GM12878 (cell line): ENCODE results near the gene RCC2. TPM values are rescaled to one million over a fixed set of nuclear protein-coding genes. Genes with fewer than 3 reads are reported as not detected.
A peak's percentile ranks its signal among the peaks of the same experiment; 100 is the strongest.
"Not testable (repeated sequence)": the region's sequence is repeated elsewhere in the genome, so short reads cannot be mapped to it uniquely, and the experiment has no call there.

Source experiments
- ATAC-seq: fragments of 200-7000 bp; cut with Tn5 transposase; 3 replicates; pipeline ENCODE4 v1.9.1; 2020; ENCODE audit warnings: mild to moderate bottlenecking, moderate library complexity
- BruUV-seq: library from RNA; stranded (reverse); fragments of 400-500 nt; replicated peaks from 2 replicates; lab custom pipeline; 2021; lab: Mats Ljungman, UMichigan
- CTCF ChIA-PET: fragments of 300-600 bp; sonication (Branson Sonifier 250); formaldehyde crosslinking; extraction: SDS; loops from one replicate; lab custom pipeline; 2021; ENCODE audit warnings: inconsistent platforms; lab: Yijun Ruan, JAX
- POLR2A ChIA-PET: fragments of 350-600 bp; formaldehyde crosslinking; extraction: SDS; loops from one replicate; lab custom pipeline; 2021; ENCODE audit warnings: inconsistent platforms; lab: Charles Lee
- RAD21 ChIA-PET: fragments of 300-600 bp; sonication (Branson Sonifier 250); formaldehyde crosslinking; loops from one replicate; lab custom pipeline; 2023; ENCODE audit warnings: antibody characterized with exemption; ENCODE audit not compliant: unreplicated experiment; lab: Charles Lee
- SMC1A ChIA-PET: fragments of 300-600 bp; sonication (Branson Sonifier 250); formaldehyde crosslinking; loops from one replicate; lab custom pipeline; 2023; ENCODE audit not compliant: unreplicated experiment, uncharacterized antibody; lab: Charles Lee
- DNase-seq: peaks from one replicate; pipeline ENCODE4 v3.0.0-alpha.2; 2011; ENCODE audit warnings: low read depth, low spot score
- FAIRE-seq: peaks from 3 replicates; lab custom pipeline; 2011; peaks lifted over from hg19 to GRCh38; lab: Jason Lieb, UNC
- H2AFZ ChIP-seq: 2 replicates; pipeline ENCODE4 v1.6.0; 2011; ENCODE audit warnings: low read depth, low read length, control low read depth; ENCODE audit not compliant: control insufficient read depth
- H3K27ac ChIP-seq: 2 replicates; pipeline ENCODE4 v1.5.1; 2011; ENCODE audit warnings: control low read depth; ENCODE audit not compliant: control insufficient read depth, insufficient read depth
- H3K27me3 ChIP-seq, 2 experiments: replicated peaks in 1 of 2; 2 replicates each; pipeline versions ENCODE4 v1.6.0 to v1.6.1; 2011; ENCODE audit warnings: low read length in 1 of 2; ENCODE audit not compliant: control insufficient read depth in 2 of 2, insufficient read depth in 2 of 2
- H3K36me3 ChIP-seq, 2 experiments: 2 replicates each; pipeline ENCODE4 v1.5.1; 2011; ENCODE audit warnings: low read length in 1 of 2; ENCODE audit not compliant: control insufficient read depth in 2 of 2, insufficient read depth in 2 of 2
- H3K4me1 ChIP-seq: 2 replicates; pipeline ENCODE4 v1.6.1; 2011; ENCODE audit warnings: mild to moderate bottlenecking, low read length, moderate library complexity, mixed read lengths; ENCODE audit not compliant: control insufficient read depth, insufficient read depth
- H3K4me2 ChIP-seq: 2 replicates; pipeline ENCODE4 v1.6.0; 2011; ENCODE audit warnings: control low read depth; ENCODE audit not compliant: control insufficient read depth, insufficient read depth
- H3K4me3 ChIP-seq: fragments of 200-600 bp; sonication (generic); 2 replicates; pipeline ENCODE4 v1.5.1; 2016
- H3K79me2 ChIP-seq: 2 replicates; pipeline ENCODE4 v1.6.0; 2011; ENCODE audit warnings: low read length; ENCODE audit not compliant: control insufficient read depth, insufficient read depth
- H3K9ac ChIP-seq: 2 replicates; pipeline ENCODE4 v1.8.0; 2011; ENCODE audit warnings: low read length, control low read depth, mixed read lengths; ENCODE audit not compliant: control insufficient read depth, insufficient read depth
- H3K9me3 ChIP-seq: replicated peaks from 3 replicates; pipeline ENCODE4 v1.5.1; 2011; ENCODE audit warnings: mild to moderate bottlenecking, low read length; ENCODE audit not compliant: control insufficient read depth, insufficient read depth
- H4K20me1 ChIP-seq: 2 replicates; pipeline ENCODE4 v1.6.0; 2011; ENCODE audit not compliant: control insufficient read depth, insufficient read depth
- PML ChIP-seq: IDR thresholded peaks from 2 replicates; pipeline ENCODE4 v1.6.1; 2012; ENCODE audit warnings: low read length, inconsistent platforms
- POLR2A ChIP-seq: IDR thresholded peaks from 2 replicates; pipeline ENCODE4 v1.6.1; 2011; ENCODE audit warnings: low read depth, mild to moderate bottlenecking, low read length
- WGBS: methylation state at CpG from one replicate; pipeline ENCODE4 v1.1.6; 2016; ENCODE audit warnings: low lambda C conversion rate; ENCODE audit not compliant: insufficient replicate concordance, insufficient coverage; ENCODE audit errors: missing lambda C conversion rate; 5-methylcytosine and 5-hydroxymethylcytosine counted together
- in situ Hi-C: fragments of 300-500 bp; cut with MboI; formaldehyde crosslinking; loops from 9 replicates; pipeline ENCODE4 v1.14.3; 2018; ENCODE audit warnings: mixed read lengths
- intact Hi-C: fragments of 100-400 bp; cut with micrococcal nuclease; formaldehyde crosslinking; loops from one replicate; pipeline ENCODE4 v1.14.2; 2022; ENCODE audit not compliant: unreplicated experiment
- polyA plus RNA-seq, 11 experiments: library from polyadenylated mRNA; depleted of rRNA in 4 of 11; unstranded in 6 of 11; stranded (reverse) in 5 of 11; fragments of >200 nt; fragmentation: Nextera tagmentation in 4 of 11; fragmentation: Illumina TruSeq in 1 of 11; extraction: Ambion mirVana in 4 of 11; extraction: Trizol in 1 of 11; gene quantifications; 1 replicate in 1 of 11; 2 replicates in 10 of 11; pipeline versions ENCODE4 v1.2.1 to v1.2.3, GENCODE V29; 2011 to 2016; ENCODE audit warnings: inconsistent platforms in 2 of 11, missing spikeins in 2 of 11, low read depth in 1 of 11
- total RNA-seq, 4 experiments: library from RNA; depleted of rRNA in 3 of 4; stranded (reverse); fragments of >200 nt in 3 of 4; fragmentation: Illumina TruSeq in 1 of 4; extraction: Trizol in 1 of 4; gene quantifications; 2 replicates each; pipeline versions ENCODE4 v1.2.1 to v1.2.3, GENCODE V29; 2013 to 2021

The RCC2 gene
- total and polyA plus RNA-seq, 10 of the 15 experiments (the other 5 are each of a cell fraction or from before 2014, with no cell fraction given), result 10.7 to 176 (median 85.5) TPM

DNA sequence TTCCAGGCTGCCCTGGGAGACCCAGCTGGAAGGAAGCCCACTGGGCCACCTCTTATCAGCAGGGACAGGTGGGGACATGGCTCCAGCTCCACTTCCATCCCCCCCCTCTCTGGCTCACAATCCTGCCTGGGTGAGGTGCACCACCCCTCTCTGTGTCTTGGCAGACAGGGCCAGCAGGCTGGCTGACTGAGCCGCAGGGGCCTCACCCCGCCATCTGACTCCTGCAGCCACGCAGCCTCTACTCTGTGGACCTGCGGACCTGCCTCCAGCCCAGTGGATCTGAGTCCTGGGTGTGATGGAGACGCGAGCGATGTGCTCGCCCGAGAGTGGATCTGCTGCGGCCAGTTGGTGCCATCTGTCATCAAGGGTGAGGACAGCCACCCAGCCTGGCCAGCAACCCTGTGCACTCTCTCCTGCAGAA lies 30.1 kb downstream of the RCC2 start:
- CTCF ChIA-PET, result interaction anchor here (0.6 kb wide), 1 partner anchor 27 kb away, joined by 3 read pairs; no protein-coding TSS in a partner anchor

DNA sequence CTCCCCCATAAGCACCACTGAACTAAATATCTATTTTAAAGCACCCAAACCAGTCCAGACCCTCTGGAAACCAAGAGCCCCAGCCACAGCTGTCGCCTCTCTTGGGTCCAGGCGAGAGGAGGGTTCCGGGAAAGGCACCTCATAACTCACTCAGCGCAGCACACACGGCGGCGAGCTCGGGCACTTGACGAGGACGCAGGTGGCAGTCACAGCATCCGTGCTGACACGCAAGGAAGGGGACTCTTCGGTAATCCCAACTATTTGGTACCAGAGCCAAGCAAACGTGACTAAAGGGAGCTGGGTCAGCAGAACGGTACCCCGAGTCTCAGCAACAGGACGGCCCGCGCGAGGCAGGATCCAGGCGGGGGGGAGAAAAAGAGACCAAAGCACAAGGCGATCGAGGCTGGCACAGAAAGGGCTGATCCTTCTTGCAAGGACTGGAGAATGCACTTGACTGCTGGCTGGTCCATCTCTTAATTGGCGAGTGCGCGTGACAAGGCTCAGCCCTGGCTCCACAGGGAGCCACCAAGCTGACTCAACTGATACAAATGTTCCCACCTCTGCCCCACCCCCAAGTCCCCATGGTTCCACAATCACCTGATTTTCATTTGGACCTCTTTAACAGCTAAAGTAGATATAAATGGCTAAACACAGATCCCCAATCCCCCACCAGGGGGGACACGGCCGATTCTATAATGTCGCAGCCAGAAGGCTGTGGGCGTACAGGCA lies 31.5 kb downstream of the RCC2 start:
- H3K27me3 ChIP-seq, H3K4me3 ChIP-seq, H4K20me1 ChIP-seq, H3K4me2 ChIP-seq, ATAC-seq, BruUV-seq, in situ Hi-C loops, H3K79me2 ChIP-seq, H3K9me3 ChIP-seq, intact Hi-C loops, DNase-seq, FAIRE-seq, CTCF ChIA-PET, RAD21 ChIA-PET, H3K27ac ChIP-seq, H3K9ac ChIP-seq, H3K4me1 ChIP-seq, H2AFZ ChIP-seq, SMC1A ChIA-PET, POLR2A ChIA-PET: not testable (repeated sequence)
- H3K36me3 ChIP-seq, result peaks cover 32 to 36% of the 10 kb centered on the region in 2 experiments
- 94% methylated on average over 30 of the region's 30 CpGs for WGBS
- 0 out of 2 replicates have a peak, but pooled peaks have one; percentile 35 for TF ChIP-seq POLR2A

More for the DNA sequence above, 30.1 kb downstream of the RCC2 start:
- in situ Hi-C loops (no loop called here), intact Hi-C loops (no loop called here)
- WGBS, result 93% methylated on average over 10 of the region's 10 CpGs
- RAD21 ChIA-PET, result no interaction called here
- TF ChIP-seq PML (no peak), POLR2A (peak; percentile 49; the same call in 1 of the 2 replicates)
- Histone ChIP-seq H3K4me2 (no peak overlapping the region), H3K9me3 (no peaks in the 10 kb centered on the region), H3K9ac (no peak overlapping the region), H3K36me3 (peaks cover 41 to 42% of the 10 kb centered on the region in 2 experiments), H4K20me1 (no peaks in the 10 kb centered on the region; the same call in 1 of the 2 replicates), H3K27ac (no peak overlapping the region), H3K27me3 (no peaks in the 10 kb centered on the region), H3K4me3 (no peak overlapping the region), H3K79me2 (no peaks in the 10 kb centered on the region), H2AFZ (no peak overlapping the region), H3K4me1 (no peaks in the 10 kb centered on the region)
- BruUV-seq, result no TSS peak
- SMC1A ChIA-PET, result no interaction called here
- FAIRE-seq (no peak), DNase-seq (no peak), ATAC-seq (no peak)
- POLR2A ChIA-PET, result no interaction called here
